Ishikawa (cell line): ENCODE results near the gene MAPK1.

ENCODE experiments used
- CEBPB ChIP-seq: IDR thresholded peaks from 2 replicates; pipeline ENCODE4 v1.6.1; 2012
- EGR1 ChIP-seq: IDR thresholded peaks from 2 replicates; pipeline ENCODE4 v1.6.1; 2012
- EP300 ChIP-seq: IDR thresholded peaks from 2 replicates; pipeline ENCODE4 v1.6.1; 2012; ENCODE audit warnings: borderline replicate concordance
- FOXM1 ChIP-seq: IDR thresholded peaks from 2 replicates; pipeline ENCODE4 v1.6.1; 2012; ENCODE audit warnings: low read depth, borderline replicate concordance
- MAX ChIP-seq: IDR thresholded peaks from 2 replicates; pipeline ENCODE4 v1.6.1; 2012
- RAD21 ChIP-seq: IDR thresholded peaks from 2 replicates; pipeline ENCODE4 v1.6.1; 2012; ENCODE audit warnings: low read depth
- TAF1 ChIP-seq: IDR thresholded peaks from 2 replicates; pipeline ENCODE4 v1.6.1; 2012; ENCODE audit warnings: low read depth, mild to moderate bottlenecking
- TCF12 ChIP-seq: IDR thresholded peaks from 2 replicates; pipeline ENCODE4 v1.6.1; 2012; ENCODE audit warnings: low read depth
- TEAD4 ChIP-seq: IDR thresholded peaks from 2 replicates; pipeline ENCODE4 v1.6.1; 2012
- USF1 ChIP-seq: IDR thresholded peaks from 2 replicates; pipeline ENCODE4 v1.6.1; 2012
- YY1 ChIP-seq: IDR thresholded peaks from 2 replicates; pipeline ENCODE4 v1.6.1; 2012; ENCODE audit warnings: low read depth
- TF ChIP-seq, protein P1 (sequence below): IDR thresholded peaks from 2 replicates; pipeline ENCODE4 v1.6.1; 2012; ENCODE audit warnings: low read depth, mild to moderate bottlenecking

DNA sequence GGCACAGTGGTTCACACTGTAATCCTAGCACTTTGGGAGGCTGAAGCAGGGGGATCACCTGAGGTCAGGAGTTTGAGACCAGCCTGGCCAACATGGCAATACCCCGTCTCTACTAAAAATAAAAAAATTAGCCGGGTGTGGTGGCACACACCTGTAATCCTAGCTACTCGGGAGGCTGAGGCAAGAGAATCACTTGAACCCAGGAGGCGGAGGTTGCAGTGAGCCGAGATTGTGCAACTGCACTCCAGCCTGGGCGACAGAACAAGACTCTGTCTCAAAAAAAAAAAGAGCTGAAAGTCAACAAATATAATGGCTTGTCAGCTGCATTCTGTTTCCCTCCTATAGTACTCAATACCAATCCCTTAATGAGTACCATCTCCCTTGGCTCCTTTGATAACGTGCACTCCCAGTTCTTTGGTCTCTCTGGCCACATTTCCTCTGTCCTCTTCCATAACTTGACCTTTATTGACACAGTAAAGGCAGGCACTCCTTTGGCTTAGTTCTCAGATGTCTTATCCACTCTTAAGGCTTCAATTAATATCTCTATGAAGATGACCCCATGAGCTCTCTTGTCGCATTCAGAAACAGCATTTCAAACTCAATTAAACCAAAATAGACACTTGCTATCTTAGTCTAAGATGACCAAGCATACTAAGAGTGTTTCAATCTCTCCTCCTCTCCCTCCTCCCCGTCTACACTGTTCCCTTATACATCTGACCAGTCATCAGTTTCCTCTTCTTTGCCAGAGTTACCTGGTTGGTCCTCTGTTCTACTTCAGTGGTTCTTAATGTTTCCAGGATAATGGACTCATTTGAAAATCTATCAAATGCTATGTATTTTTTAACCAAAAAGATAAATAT, 4.8 kb downstream of the MAPK1 start:
- TF ChIP-seq TEAD4 (no peak), MAX (no peak), EP300 (no peak), TAF1 (no peak), FOXM1 (no peak), YY1 (no peak), RAD21 (no peak), USF1 (no peak), CEBPB (no peak), TCF12 (no peak), EGR1 (no peak)
- TF ChIP-seq, protein P1, sequence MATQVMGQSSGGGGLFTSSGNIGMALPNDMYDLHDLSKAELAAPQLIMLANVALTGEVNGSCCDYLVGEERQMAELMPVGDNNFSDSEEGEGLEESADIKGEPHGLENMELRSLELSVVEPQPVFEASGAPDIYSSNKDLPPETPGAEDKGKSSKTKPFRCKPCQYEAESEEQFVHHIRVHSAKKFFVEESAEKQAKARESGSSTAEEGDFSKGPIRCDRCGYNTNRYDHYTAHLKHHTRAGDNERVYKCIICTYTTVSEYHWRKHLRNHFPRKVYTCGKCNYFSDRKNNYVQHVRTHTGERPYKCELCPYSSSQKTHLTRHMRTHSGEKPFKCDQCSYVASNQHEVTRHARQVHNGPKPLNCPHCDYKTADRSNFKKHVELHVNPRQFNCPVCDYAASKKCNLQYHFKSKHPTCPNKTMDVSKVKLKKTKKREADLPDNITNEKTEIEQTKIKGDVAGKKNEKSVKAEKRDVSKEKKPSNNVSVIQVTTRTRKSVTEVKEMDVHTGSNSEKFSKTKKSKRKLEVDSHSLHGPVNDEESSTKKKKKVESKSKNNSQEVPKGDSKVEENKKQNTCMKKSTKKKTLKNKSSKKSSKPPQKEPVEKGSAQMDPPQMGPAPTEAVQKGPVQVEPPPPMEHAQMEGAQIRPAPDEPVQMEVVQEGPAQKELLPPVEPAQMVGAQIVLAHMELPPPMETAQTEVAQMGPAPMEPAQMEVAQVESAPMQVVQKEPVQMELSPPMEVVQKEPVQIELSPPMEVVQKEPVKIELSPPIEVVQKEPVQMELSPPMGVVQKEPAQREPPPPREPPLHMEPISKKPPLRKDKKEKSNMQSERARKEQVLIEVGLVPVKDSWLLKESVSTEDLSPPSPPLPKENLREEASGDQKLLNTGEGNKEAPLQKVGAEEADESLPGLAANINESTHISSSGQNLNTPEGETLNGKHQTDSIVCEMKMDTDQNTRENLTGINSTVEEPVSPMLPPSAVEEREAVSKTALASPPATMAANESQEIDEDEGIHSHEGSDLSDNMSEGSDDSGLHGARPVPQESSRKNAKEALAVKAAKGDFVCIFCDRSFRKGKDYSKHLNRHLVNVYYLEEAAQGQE, result no peak
